ENCODE data around the gene CPO.

- TF ChIP-seq EZH2 (IDR thresholded peaks at IDR 0.05), result no peak
- no peak for TF ChIP-seq POLR2AphosphoS5 (IDR thresholded peaks at IDR 0.05; ENCODE audit: borderline replicate concordance, low read depth, low read length)
Observed at GRCh38 chr2:206988884-206989283, 49.6 kb downstream of the CPO start.

Measured in SK-N-MC (cell line).